ENCODE data around the gene SLC9C2.
"Not testable (repeated sequence)": the region's sequence is repeated elsewhere in the genome, so short reads cannot be mapped to it uniquely, and the experiment has no call there.

Gene SLC9C2

DNA sequence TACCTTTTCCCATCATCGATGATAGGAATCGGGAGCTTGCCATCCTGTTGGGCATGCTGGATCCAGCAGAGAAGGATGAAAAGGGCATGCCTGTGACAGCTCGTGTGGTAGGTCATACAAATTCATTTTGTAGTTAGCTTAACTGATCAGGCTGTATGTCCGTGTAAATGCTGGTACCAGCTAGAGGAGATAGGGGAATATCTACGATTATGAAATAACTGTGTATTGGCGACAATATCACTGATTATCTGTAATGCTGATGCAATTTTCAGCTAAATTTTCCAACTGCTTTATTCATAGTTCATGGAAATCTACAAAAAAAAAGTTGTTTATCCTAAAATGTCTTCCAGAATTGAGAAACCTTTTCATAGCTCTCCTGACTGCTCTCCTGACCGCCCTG lies 117.5 kb downstream of the SLC9C2 start:
- no peak for DNase-seq

- DNase-seq = no peak
Measured at GRCh38 chr1:173484276-173484675, 118.6 kb downstream of the SLC9C2 start.

DNA sequence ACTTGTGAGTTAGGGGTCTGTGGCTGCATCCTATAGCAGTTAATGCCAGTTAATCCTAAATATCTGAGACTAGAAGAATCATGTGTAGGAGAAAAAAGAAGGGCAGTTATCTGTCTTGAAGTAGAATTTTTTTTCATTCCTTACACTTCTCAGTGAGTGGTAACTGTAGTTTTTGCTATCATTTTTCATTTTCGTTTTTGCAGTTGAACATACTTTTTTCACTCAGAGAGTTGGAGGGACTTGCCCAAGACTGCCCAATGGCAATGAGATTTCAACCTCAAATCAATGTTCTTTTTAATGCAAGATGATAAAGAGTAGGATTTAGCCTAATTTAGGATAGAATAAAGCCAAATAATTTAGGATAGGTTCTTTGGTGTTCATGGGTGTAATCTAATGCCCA lies 120.2 kb downstream of the SLC9C2 start:
- no peak for DNase-seq

DNA sequence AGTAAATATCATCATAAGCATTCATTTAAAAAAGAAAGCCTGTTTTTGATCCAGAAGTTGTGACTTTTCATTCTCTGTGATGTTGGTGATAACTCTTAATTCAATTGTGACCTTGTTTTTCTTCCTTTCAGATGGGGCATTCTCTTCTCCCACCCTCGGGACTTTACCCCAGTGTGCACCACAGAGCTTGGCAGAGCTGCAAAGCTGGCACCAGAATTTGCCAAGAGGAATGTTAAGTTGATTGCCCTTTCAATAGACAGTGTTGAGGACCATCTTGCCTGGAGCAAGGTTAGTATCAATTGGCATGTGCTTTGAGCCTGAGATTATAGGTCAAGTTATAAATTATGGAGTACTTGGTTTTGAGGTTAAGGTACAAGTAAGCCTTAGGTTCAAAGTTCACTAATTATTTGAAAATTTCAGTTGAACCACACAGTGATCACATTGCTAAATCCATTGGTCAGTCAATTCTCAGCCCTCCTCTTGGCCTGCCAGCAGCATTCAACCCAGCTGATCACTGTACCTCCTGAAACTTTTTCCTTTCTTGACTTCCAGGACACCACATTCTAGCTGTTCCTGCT lies 121.6 kb downstream of the SLC9C2 start:
- peak in 1 of 56 donors; percentile 1 for DNase-seq

DNA sequence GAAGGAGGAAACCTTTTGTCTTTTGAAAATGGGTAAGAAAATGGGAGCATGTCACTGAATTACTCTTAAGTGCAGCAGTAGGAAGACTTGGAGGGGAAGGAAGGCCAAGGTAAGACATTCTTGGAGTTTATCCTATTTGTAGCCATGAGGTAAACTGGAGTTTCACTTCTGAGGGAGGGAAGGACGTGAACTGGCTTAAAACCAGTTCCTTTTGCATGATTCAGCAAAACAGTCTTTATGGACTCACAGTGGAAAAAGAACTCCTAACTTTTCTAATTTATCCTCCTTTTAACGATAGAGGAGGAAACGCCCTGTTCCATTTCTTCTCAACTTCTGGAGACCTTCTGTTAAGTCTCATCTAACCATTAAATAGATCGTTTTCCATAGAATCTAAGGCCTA lies 123.2 kb downstream of the SLC9C2 start:
- DNase-seq = no peak

- peak in 23 of 56 donors; percentile 8 to 60 (median 28) for DNase-seq
Measured at GRCh38 chr1:173478094-173478674, 124.7 kb downstream of the SLC9C2 start.

DNA sequence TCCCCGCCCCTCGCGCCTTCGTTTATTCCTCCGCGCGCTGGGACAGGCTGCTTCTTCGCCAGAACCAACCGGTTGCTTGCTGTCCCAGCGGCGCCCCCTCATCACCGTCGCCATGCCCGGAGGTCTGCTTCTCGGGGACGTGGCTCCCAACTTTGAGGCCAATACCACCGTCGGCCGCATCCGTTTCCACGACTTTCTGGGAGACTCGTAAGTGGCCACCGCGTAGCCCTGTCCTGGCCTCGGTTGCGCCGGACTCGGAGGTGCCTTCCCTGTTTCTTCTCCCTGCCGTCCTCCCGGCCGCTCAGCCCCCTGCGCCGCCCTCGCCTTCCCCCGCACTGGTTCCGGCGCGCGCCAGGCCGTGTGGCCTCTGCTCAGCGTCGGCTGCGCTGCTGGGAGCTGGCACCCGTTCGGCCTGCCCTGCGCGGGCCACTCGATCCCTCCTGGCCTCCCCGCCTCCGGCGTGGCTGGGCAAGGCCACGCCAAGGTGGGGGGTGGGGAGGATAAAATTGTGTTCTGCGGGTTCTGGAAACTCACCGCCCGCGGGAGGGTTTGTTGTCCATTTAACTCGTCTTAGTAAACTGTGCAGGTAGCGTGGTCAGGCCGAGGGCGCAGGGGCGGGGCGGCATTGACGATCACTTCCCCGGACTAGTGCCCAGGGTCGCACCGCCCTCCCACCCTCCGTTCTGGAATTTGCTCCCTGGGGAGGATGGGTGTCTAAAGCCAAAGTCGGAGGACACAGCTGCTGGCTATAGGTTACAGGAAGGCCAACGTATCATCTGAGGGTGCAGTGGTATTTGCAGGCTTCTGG lies 125.4 kb downstream of the SLC9C2 start, which contains the start of gene PRDX6:
PRDX6 (plus strand) TSS at position 50 of the 808 bp plus-strand sequence; CDS start at position 113, 63 bp downstream.
- DNase-seq = peak in 38 of 56 donors; percentile 24 to 99 (median 88)

GRCh38 chr1:173476665-173477285 lies 126.1 kb downstream of the SLC9C2 start:
- peak in 55 of 56 donors; percentile 68 to 99 (median 92) for DNase-seq

- no peak for DNase-seq
Measured at GRCh38 chr1:173476197-173476664, 126.6 kb downstream of the SLC9C2 start.

DNA sequence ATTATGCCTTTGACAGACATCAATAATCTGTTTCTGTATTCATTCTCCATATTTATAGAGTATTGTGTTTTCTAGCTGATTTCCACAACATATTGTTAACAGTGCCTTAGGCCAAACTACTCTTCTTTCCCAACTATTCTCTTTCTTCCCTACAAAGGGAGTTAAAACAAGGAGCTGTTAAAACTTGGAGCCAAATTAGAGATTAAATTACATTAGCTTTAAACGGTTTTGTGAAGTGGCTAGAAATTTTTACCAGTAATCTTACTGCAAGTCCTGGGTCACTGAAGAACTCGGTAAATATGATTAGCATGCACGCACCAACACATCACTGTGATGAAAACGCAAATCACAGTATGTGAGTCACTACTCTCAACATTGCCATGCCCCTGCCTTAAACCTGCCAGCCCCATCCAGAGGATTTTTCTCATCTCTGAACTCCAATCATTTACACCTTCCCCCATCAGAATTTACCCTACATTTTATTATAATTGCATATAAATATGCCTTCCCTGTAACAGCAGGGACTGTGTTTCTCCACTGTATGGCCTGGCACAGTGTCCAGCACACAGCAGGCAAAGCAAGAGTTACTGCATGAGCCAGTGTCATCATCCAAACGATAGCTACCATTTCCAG lies 127.2 kb downstream of the SLC9C2 start:
- peak in 2 of 56 donors; percentile 8 to 14 for DNase-seq

DNA sequence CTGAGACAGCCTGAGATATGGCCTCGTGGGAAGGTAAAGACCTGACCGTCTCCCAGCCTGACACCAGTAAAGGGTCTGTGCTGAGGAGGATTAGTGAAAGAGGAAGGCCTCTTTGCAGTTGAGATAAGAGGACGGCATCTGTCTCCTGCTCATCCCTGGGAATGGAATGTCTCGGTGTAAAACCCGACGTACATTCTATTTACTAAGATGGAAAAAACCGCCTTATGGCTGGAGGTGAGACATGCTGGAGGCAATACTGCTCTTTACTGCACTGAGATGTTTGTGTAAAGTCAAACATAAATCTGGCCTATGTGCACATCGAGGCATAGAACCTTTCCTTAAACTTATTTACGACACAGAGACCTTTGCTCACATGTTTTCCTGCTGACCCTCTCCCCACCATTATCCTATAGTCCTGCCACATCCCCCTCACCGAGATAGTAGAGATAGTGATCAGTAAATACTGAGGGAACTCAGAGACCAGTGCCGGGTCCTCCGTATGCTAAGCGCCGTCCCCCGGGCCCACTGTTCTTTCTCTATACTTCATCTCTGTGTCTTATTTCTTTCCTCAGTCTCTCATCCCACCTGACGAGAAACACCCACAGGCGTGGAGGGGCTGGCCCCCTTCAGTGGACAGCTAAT lies 128.0 kb downstream of the SLC9C2 start:
- not testable (repeated sequence) for DNase-seq

GRCh38 chr1:173474097-173474779 lies 128.6 kb downstream of the SLC9C2 start:
- no peak for DNase-seq

DNA sequence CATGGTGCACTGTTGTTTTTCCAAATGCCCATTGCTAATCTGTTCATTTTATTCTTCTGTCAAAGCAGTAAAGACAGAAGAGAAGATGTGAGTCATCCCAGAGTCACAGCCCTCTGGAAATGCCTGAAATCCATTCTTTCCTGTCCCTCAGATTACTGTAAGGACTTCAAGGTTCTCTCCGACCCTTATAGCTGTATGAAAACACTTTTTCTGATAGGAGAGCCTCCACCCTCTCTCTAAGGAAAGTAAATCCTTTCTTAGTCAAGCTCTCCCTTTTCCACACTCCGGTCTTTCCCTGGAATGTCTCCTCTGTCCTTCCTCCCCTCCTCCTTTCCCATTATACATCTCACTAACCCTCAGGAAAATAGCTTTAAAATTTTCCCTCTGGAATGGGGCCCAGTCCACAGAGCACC lies 129.3 kb downstream of the SLC9C2 start:
- DNase-seq = no peak

DNA sequence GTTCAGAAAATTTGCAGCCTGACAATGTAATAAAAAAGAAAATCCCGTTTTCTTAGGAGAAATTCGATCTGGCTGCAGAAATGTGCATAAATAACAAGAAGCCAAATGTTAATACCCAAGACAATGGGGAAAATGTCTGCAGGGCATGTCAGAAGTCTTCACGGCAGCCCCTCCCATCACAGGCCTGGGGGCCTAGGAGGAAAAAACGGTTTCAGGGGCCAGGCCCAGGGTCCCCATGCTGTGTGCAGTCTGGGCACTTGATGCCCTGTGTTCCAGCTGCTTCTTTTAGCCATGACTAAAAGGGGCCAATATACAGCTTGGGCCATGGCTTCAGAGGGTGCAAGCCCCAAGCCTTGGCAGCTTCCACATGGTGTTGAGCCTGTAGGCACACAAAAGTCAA lies 132.3 kb downstream of the SLC9C2 start:
- DNase-seq = no peak

GRCh38 chr1:173469656-173470055 lies 133.2 kb downstream of the SLC9C2 start:
- no peak for DNase-seq

DNA sequence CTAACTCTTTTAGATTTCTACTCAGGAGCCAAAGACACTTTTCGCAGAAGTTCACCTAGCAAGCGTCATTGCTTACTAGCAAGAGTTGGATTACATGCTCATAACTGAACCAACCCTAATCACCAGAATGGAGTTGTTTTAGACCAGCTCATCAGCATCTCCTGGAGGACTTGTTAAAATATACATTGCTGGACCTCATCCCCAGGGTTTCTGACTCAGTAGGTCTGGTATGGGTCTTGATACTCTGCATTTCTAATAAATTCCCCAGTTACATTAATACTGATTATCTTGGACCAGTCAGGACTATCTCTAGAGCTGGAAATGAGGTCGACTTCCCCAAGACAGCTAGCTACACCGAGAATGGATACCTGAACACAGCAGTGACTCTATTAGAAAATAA lies 135.4 kb downstream of the SLC9C2 start:
- DNase-seq = no peak

DNA sequence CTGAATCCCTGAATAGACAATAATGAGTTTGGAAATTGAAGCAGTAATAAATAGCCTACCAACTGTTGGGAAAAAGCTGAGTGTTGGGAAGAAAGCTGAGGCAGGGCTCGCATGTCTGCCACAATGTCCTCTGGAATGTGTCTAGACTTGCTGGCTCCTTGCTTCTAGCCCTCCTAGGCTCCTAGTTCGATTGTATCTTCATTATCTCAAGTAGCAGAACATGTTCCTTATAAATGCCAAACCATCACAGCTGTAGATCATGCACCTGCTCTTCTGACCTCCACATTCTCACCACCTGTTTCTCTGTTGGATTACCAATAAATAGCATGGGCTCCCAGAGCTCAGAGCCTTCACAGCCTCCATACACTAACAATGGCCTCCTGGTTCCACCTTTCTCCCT lies 138.7 kb downstream of the SLC9C2 start:
- DNase-seq = not testable (repeated sequence)

- not testable (repeated sequence) for DNase-seq
Measured at GRCh38 chr1:173462666-173463065, 140.2 kb downstream of the SLC9C2 start.

DNA sequence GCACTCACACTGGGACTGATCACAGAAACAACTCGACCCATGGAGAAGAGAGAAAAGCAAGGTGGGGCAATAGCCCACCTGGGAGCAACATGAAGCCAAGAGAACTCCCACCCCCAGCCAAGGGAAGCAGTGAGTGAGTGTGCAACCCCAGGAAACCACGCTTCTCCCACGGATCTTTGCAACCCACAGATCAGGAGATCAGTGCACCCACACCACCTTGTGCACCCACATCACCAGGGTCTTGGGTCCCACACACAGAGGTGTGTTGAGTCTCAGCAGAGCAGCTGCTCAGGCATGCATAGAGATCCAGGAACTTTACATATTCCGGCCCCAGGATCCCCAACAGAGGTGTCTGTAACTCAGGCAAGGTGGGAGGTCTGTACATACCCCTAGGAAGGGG lies 143.0 kb downstream of the SLC9C2 start:
- DNase-seq = no peak

GRCh38 chr1:173454966-173455524 lies 147.8 kb downstream of the SLC9C2 start:
- DNase-seq = no peak
